Astrocyte (in vitro differentiated cells and primary cell): ENCODE results near the gene PCDHGB3.
A peak's percentile ranks its signal among the peaks of the same experiment; 100 is the strongest.

Experiments used
- CTCF ChIP-seq: IDR thresholded peaks from 2 replicates; pipeline ENCODE4 v1.5.1; 2011; ENCODE audit warnings: low read depth, mild to moderate bottlenecking, inconsistent platforms, low read length, moderate library complexity; ENCODE audit not compliant: insufficient read depth
- EZH2 ChIP-seq: IDR thresholded peaks from 2 replicates; pipeline ENCODE4 v1.6.1; 2012; ENCODE audit warnings: mild to moderate bottlenecking, low read length, inconsistent platforms; ENCODE audit not compliant: insufficient read depth

- TF ChIP-seq CTCF = peak; percentile 61
- TF ChIP-seq EZH2 = no peak
These were observed 50.9 kb downstream of the PCDHGB3 start, which contains the start of gene PCDHGA11 for GRCh38 chr5:141420855-141421488.
